Stimulated activated CD8-positive, alpha-beta memory T cell treated with anti-CD3 and anti-CD28 coated beads, Interleukin-12 subunit alpha, Interleukin-12 subunit beta, amount 100 ng/mL, for 4 hours (primary cell): Measurements from ENCODE around the gene CRADD.
"Not testable (repeated sequence)": the region's sequence is repeated elsewhere in the genome, so short reads cannot be mapped to it uniquely, and the experiment has no call there.

ENCODE experiments used
- DNase-seq: peaks from one replicate; pipeline ENCODE4 v3.0.0-alpha.2; 2020; ENCODE audit warnings: low read depth

The CRADD gene

DNA sequence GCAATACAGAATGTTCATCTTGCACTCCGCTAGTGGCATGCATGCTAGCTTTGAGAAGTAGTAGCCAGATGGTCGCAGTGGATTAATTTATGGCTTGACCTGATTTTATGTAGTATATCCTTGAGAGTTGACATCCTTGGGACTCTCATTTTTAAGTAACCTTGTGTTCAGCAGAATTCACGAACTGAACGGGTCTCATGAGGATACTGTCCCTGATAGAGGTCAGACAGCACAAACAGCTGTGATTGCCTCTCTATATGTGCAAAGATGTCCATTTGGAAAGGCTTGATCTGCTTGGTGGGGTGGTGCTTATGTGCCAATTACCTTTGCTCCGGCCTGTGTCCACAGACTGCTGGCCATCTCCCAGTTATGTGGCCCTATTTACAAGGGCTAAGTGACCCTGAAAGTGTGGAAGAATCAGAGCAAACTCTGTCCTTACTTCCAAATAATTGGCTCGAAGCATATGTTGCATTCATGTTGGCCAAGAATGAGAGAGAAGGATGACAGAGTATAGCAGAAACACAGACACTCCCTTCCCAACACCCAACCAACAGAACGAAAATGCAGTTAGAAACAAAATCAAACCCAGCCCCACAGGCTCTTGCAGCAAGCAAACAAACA, 167.1 kb downstream of the CRADD start:
- no peak for DNase-seq

DNA sequence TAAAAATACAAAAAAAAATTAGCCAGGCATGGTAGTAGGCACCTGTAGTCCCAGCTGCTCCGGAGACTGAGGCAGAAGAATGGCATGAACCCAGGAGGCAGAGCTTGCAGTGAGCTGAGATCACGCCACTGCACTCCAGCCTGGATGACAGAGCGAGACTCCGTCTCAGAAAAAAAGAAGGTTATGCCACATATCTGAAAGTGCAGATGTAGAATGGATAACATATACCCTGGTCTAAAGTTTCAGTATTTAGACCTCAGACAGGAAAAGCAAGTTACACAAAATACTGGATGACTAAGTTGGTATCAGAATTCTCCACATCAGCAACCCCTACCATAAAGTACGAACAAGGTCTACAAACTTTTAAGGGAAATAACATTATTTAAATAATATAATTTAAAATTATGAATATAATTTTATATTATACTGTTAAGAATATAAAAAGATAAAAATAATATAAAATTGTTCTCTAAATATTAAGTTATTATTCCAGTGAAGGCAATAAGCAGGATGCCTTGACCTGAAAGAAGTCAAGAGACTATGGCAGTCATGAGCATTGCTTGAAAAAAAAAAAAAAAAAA, 169.9 kb downstream of the CRADD start:
- no peak for DNase-seq

DNA sequence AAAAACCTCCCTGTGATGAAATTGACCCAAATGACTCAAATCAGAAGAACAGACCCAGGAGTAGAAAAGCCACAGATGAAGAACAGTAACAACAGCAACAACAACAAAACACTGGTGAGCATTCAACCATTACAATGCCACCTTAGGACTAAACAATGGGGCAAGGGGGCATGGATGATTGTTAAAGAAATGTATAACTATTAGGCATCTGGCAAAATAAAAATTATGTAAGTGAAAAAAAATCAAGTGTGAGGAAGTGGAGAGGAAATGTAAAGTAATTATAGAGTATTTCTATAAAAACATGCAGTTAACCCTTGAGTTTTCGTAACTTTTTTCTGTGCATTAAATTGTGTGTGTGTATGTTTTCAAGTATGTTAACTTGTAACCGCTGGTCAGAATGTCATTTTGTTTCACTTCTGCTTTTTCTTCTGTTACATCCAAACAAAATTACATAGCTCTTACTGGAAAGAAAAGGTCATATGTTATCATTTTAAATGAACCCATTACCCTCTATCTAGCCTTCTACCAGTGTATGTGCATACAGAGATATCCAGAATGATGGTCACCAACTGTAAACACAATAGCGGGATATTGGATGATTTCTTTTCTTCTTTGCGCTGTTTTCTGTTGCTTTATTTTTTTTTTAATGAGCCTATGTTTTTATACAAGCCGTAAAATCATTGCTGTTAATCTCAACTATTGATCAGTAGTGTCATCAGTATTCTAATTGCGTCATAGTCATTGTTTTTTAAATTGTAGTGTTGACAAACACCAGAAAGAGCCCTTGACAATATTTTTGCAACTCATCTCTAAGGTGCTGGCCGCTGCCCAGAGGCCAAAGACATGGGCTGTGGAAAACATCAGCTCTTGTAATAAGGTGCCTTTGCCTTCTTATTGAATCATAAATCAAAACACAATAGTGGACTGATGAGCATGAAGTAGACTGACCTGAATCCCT, 170.6 kb downstream of the CRADD start:
- DNase-seq = no peak

DNA sequence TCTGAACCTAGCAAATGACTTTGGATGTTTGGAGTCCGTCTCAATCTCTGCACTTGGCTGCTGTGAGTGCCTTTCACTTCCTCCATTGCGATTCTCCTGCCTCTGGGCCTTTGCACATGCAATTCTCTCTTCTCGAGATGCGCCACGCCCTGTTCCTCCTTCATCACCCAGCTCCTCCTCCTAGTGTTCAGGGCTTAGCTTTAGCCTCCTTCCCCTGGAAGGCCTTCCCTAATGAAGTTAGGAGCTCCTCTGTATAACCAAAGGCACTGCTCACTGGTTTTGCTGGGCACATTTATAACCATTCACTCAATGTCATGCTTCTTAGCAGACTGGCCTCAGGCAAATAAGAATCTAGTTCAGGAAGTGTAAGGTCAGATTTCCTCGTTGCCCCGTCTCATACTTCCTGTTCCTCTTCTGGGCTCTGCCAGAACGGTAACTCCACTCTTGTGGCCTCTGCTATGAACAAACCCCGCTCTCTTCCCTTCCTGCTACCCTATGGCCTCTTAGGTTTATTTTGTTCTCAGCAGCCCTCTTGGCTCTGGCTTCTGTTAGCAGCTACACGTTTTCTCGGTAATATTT, 171.4 kb downstream of the CRADD start:
- DNase-seq = no peak

DNA sequence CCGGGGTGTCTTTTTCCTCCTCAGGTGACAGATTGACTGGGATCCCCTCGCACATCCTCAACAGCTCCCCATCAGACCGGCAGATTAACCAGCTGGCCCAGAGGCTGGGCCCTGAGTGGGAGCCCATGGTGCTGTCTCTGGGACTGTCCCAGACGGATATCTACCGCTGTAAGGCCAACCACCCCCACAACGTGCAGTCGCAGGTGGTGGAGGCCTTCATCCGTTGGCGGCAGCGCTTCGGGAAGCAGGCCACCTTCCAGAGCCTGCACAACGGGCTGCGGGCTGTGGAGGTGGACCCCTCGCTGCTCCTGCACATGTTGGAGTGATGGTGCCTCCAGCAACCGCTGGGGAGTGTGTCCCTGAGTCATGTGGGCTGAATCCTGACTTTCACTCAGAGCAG, 172.8 kb downstream of the CRADD start:
- no peak for DNase-seq

DNA sequence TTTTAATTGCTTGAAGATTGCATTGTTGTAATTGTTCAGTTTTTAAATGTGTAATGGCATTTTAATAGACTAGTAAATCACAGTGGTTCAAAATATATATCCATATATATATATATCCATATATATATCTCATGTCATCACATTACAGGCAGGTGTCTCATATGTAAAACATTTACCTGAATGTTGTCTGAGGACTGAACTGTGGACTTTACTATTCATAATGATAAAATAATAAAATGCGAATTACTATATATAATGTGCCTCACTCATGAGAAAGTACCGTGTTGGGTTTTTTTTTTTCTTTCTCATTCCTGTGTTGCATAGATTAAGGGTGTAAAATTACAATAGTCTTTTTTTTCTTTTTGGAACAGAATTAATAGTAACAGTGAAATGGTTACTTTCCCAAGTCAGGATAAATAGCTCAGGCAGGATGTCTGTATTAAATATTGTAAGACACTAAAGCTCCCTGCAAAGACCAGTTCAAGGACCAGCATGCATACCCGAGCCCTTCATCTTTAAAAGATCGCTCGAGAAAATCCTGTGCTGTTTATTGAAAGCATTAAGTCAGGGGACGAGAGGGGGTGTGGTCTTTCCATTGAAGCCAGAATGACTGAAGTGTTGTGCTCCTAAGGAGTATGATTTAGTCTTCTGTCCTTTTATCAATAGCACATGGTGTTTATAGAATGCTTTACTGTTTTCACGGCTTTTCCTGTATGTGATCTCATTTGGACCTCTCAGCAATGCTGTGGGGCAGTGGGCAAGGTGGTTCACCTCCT, 173.5 kb downstream of the CRADD start:
- no peak for DNase-seq

DNA sequence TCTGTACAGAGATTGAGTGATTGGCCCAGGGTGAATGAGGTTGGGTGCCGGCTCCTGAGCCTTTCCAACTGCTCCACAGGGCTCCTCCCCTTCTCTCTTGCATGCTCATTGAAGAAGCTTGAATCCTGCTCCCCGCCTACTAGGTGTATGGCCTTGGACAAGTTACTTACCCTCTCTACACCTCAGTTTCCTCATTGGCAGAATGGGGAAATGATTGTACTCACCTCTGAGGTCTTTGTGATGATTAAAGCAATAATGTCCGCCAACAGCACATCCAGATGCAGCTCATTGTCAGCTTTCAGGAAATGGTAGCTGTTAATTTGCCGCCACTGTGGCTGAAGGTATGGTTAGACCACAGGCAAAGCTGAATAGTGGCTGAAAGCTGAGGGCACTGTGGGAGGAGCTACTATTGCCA, 174.1 kb downstream of the CRADD start:
- DNase-seq = peak; percentile 15

DNA sequence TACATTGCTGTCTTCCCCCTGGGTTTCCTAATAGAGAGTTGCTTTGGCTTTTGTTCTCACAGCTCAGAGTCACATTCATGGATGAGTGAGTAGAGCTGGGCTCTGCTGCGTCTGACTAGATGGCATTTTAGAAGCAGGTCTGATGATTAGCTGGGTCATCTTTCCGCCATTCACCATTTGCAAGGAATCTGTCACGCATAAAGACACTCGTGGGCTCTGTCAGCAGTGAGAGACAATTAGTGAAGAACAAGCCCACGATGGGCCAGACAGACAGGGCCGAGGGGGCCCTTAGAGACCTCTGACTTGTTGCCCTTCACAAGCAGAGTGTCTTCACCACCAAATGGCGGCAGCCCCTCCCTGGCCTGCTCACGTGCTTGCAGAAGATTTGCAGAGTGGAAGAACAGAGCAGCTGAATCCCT, 175.0 kb downstream of the CRADD start:
- no peak for DNase-seq

DNA sequence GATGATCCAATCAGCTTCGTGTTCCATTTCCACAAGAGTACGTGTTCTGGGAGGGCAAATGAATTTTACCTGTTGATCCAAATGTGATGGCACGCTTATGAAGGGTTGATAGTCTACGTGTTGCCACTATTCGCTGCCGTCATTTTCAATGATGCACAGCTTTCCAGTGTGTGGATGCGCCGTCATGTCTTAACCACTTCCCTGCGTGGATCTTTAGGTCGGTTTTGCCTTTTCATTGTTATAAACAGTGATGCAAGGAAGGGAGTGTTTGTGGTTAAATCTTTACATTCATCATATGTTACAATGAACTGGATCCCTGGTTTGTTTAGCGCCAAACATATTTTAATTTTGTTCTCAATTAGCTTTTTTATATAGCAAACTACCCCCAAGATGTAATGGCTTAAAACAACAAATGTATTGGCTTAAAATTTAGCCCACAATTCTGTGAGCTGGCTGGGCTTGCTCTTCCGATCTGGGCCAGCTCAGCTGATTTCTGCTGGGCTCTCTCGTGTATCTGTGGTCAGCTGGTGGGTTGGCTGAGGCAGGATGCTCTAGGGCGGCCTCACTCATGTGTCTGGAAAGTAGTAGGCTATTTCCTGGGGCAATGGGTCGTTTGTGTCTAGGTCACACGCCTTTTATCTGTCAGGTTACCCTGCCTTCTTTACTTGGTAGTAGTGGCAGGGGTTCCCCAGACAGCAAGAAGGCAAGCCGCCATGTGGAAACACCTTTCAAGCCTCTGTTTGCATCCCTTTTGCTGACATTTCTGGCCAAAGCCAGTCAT, 176.7 kb downstream of the CRADD start:
- DNase-seq = no peak

DNA sequence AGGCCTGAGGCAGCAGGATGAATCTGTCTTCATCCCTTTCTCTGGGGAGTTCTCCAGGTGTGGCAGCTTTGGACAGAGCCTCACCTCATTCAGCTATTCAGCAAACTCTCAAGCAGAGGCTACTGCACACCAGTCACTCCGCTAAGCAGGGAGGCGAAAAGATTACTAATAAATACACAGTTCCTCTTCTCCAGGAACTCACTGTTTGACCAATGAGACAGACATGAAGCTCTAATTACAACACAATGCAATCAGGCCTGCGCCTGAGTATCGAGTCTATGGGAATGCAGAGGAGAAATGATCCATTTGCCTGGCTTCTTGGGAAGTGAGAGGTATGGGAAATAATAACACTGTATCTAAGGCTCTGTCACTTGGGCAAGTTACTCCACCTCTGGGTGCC, 178.1 kb downstream of the CRADD start:
- no peak for DNase-seq

DNA sequence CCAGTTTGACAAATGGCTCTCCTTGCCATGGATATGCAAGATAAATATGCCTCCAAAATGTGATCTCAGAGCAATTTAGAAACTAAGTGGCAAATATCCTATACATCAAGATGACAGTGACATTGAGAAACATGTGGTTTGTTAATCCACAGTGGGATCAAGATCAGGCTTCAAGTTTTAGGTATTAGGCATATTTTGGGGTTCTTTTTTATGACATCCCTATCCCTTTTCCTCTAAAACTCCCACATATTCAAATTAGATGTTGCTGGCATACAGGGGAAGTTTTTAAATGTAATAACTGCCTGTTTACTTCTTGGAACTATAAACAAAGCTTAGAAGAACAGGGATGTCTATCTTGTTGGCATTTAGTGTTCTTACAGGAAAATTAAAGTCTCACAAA, 179.4 kb downstream of the CRADD start:
- DNase-seq = no peak

DNA sequence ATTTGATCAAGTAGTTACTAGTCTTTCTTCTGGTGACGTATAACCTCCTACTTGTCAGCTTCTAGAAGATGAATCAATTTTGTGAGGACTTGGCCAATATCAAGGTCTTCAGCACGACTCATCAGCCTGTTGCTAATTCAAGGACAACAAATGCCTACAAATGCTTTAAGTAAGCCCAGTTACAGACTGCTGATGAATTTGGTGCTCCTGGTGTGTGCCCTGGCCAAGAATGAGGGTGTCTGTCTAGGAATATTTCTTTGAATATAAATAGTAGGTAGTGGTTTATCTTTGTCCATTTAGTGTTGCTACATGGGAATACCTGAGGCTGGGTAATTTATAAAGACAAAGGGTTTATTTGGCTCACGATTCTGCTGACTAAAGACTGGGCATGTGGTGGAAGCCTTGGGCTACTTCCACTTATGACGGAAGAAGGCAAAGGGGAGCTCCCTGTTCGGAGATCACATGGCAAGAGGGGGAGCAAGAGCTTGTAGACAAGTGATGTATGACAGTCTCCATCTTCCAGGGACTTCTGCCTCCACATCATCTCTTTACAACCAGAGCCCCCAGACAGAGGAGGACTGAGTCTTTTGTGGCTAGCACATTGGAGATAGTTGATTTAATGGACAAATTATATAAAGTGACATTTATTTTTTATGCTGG, 180.2 kb downstream of the CRADD start:
- DNase-seq = no peak

DNA sequence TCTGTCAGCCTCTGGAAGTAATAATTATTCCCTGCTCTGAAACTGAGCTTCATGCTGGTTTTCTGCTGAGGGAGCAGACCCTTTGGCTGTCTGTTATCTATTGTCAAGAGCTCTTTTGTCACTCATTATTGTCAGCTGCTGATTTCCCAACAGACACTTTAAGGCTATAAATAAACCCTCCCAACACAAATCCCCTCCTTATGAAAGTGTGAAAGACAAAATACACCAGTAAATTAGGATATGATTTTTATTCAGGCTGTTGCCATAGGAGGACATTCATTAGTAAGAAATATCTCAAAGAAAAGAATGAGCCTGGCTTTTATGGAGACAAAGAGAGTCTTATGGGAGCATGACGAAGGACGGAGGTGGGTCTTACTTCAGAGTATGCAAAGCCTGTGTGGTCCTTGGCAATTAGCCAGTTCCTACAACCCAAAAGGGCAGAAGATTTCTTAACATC, 180.8 kb downstream of the CRADD start:
- DNase-seq = no peak

DNA sequence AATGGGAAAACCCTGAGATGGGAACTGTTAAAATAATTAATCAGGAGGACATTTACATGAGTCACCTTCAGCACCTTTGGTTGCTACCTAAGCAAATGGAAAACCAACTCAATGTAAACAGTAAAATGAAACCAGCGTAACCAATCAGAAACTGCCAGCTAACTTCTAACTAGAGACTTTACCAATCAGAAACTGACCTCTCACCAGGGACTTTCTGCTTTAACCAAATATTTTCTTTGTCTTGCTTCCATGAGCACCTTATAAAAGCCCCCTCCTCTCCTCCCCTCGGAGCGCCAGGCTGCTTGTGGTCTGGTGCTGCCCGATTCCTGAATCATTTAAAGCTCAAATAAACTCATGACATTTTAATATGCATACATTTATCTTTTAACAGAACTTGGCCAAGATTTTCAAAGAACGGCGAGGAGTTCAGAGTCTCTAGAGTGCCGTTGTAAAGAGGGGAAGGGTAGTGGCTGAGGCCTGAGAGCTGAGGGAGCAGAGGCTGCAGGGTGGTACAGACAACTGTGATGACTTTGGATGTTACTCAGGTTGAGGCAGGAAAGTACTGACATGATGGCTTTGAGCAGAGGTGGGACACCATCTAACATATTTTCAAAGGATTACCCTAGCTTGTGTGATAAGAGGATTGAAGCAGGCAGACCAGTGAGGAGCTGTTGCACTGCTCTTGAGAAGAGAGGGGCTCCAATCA, 183.6 kb downstream of the CRADD start:
- DNase-seq = no peak

DNA sequence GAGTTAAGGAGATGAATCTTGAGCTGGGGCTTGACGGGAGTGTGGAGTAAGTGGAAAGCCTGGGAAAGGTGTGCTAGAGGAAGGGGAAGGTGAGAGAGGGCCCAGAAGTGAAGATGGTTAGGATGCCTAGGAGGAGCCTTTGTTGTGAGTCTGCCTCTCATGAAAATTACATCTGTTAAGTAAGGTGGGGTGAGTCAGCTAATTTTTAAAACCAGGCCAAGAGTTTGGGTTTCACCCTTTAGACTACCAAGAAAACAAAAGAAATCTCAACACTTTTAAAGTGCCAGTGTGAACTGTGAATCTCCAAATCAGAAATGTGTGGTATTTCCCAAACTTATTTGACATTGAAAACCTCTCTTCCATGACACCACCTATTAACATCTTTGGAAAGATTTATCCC, 185.2 kb downstream of the CRADD start:
- DNase-seq = no peak

DNA sequence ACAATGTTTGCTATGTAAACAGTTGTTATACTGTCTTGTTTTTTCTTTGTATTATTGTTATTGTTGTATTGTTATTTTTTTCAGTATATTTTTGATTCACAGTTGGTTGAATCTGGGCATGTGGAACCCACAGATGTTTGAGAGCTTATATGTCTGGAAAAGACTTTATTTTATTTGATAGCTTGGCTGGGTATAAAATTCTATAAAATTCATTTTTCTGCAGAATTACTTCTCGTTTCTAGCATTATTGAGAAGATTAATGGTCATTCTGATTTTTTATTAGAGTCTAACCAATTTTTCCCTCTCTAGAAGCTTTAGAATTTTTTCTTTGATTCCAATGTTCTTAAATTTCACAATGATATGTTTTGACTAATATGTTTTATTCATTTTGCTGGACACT, 188.6 kb downstream of the CRADD start:
- no peak for DNase-seq

DNA sequence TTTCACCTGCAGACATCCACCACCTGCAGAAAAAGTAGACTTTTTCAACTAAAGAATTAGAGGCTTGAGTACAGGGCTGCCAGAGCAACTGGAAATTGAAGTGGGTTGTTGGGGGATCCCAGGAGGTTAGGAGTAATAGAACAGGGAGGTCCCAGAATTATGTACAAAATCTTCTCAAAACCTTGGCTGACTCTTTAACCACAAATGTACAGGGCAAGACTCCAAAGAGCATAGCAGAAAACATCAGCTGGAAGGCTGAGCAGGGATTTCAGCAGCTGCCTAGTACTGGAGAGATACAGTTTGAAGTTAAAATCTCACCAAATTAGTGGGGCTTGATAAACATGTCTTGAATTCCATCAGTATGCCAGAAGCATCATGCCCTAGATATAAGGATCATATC, 191.6 kb downstream of the CRADD start:
- DNase-seq = no peak

DNA sequence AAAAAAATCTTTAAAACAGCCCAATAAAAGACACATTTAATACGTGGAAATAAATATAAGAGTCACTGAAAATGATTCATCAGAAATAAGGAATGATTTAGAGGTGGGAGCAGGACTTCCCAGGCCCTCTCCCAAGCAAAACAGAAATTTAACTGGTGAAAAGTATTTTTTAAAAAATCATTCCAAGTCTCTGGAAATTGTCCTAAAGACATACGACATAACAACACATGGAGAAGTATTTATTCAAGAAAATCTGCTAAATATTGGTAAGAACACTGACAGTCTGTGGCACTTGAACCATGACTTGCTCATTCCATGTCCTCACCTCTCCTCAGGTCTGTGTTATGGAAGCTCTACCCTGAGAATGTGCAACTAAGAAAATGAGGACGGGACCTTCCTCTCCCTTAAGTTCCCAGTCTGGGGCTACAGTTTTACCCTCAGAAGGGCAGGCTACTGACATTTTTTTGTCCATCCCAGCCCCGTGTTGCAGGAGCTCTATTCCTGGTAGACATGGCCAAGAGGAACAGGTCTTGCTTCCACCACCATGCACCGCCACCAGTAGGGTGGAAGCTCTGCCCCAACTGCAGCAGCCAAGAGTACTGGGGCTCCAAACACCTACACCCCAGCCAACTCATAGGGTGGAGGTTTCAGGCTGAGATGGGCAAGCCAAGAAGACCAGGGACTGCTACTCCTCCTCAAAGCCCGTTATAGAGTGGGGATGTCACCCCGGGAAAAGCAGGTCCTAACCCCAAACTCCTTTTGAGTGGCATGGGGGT, 193.0 kb downstream of the CRADD start:
- DNase-seq = no peak

DNA sequence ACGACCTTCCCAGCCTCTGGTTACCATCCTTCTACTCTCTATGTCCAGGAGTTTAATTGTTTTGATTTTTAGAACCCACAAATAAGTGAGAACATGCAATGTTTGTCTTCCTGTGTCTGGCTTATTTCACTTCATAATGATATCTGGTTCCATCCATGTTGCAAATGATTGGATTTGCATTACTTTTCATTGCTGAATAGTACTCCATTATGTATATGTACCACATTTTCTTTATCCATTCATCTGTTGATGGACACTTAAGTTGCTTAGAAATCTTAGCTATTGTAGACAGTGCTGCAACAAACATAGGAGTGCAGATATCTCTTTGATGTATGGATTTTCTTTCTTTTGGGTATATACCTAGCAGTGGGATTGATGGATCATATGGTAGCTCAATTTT, 194.4 kb downstream of the CRADD start:
- DNase-seq = not testable (repeated sequence)
